Psoas muscle (tissue), 8 donors: ENCODE data around the gene CD300A. TPM values are rescaled to one million over a fixed set of nuclear protein-coding genes. Genes with fewer than 3 reads are reported as not detected.

Experiments
- ATAC-seq, 4 donors: fragments of 200-7000 bp; cut with Tn5 transposase; one replicate each; pipeline ENCODE4 v1.9.1; 2020; ENCODE audit warnings: moderate library complexity in 3 of 4, mild to moderate bottlenecking in 2 of 4
- DNase-seq, 2 donors: peaks; one replicate each; pipeline ENCODE4 v3.0.0-alpha.2; 2020
- H3K27ac ChIP-seq: fragments of 200-600 bp; one replicate; pipeline ENCODE4 v1.8.0; 2022
- H3K27me3 ChIP-seq, 3 donors: fragments of 200-600 bp in 1 of 3; one replicate each; pipeline versions ENCODE4 v1.6.1 to v1.8.0; 2013 to 2022; ENCODE audit warnings: low read length in 2 of 3, mild to moderate bottlenecking in 2 of 3, moderate library complexity in 1 of 3; ENCODE audit not compliant: insufficient read depth in 3 of 3
- H3K36me3 ChIP-seq, 2 donors: fragments of 200-600 bp in 1 of 2; one replicate each; pipeline versions ENCODE4 v1.6.1 to v1.8.0; 2013 to 2022; ENCODE audit warnings: low read depth in 1 of 2, mild to moderate bottlenecking in 1 of 2, moderate library complexity in 1 of 2; ENCODE audit not compliant: insufficient read depth in 1 of 2
- H3K4me1 ChIP-seq: fragments of 200-600 bp; one replicate; pipeline ENCODE4 v1.8.0; 2022
- H3K4me3 ChIP-seq: fragments of 200-600 bp; one replicate; pipeline ENCODE4 v1.8.0; 2022; ENCODE audit warnings: mild to moderate bottlenecking
- H3K9me3 ChIP-seq: fragments of 200-600 bp; one replicate; pipeline ENCODE4 v1.8.0; 2022
- CTCF ChIP-seq: fragments of 200-600 bp; IDR thresholded peaks from one replicate; pipeline ENCODE4 v1.8.0; 2022; ENCODE audit warnings: antibody characterized with exemption
- WGBS, 3 donors: extraction: QIAGEN DNeasy Blood & Tissue Kit; methylation state at CpG; one replicate each; pipeline versions ENCODE4 v1.1.6 to v1.1.7; 2013; 5-methylcytosine and 5-hydroxymethylcytosine counted together
- intact Hi-C, 2 donors: fragments of 100-400 bp; cut with DNase I; formaldehyde crosslinking; loops; one replicate each; pipeline versions ENCODE4 v1.11.0 to v1.14.2; 2022
- polyA plus RNA-seq, 3 donors: library from polyadenylated mRNA; stranded (reverse); fragments of 200-250 nt; gene quantifications; one replicate each; pipeline ENCODE4 v1.2.3, GENCODE V29; 2013
- total RNA-seq, 4 donors: library from RNA; stranded (reverse); fragmentation: NEBNext Ultra II Directional in 2 of 4; extraction: Animal tissue kit (Norgen Biotek cat#: 25700) in 2 of 4; gene quantifications; one replicate each; pipeline versions ENCODE4 v1.2.1 to v1.2.4, GENCODE V29; 2021 to 2023
- donor health status: healthy with polysubstance abuse.
- donor health status: DM: no; HTN: no; CAD: no; lungs with moderate emphysema.
- donor health status: Bipolar disorder and iron deficiency.
- donor health status: healthy.
- donor health status: DM: yes; HTN: yes; CAD: no.
- donor health status: DM: no; HTN: no; CAD: no.
- donor health status: DM: no; HTN: no; CAD: no.
- donor health status: DM: yes; HTN: yes; CAD: no.

Gene CD300A
- total and polyA plus RNA-seq, 7 donors = 0.29 to 2.4 (median 0.69) TPM

GRCh38 chr17:74526681-74527080 is 60.2 kb downstream of the CD300A start:
- no peak for TF ChIP-seq CTCF
- peaks cover 0 to 2% (median 0%) of the 10 kb centered on the region in 3 donors for H3K27me3 ChIP-seq
- no peak overlapping the region for H3K4me3 ChIP-seq
- H3K27ac ChIP-seq = no peak overlapping the region
- H3K4me1 ChIP-seq = no peaks in the 10 kb centered on the region
- 56 to 63% (median 61%) methylated on average over 3 of the region's 3 CpGs for WGBS, 3 donors
- intact Hi-C loops = no loop called here
- no peaks in the 10 kb centered on the region for H3K36me3 ChIP-seq
- peaks cover 3% of the 10 kb centered on the region for H3K9me3 ChIP-seq
- no peak for DNase-seq
- no peak for ATAC-seq

GRCh38 chr17:74527081-74527480 is 60.6 kb downstream of the CD300A start:
- DNase-seq (no peak), ATAC-seq (no peak)
- no peaks in the 10 kb centered on the region for H3K4me1 ChIP-seq
- H3K27ac ChIP-seq = no peak overlapping the region
- intact Hi-C loops = no loop called here
- H3K36me3 ChIP-seq = no peaks in the 10 kb centered on the region
- 87 to 89% (median 87%) methylated on average over 5 of the region's 5 CpGs for WGBS, 3 donors
- H3K4me3 ChIP-seq = no peak overlapping the region
- H3K27me3 ChIP-seq = peaks cover 0 to 2% (median 0%) of the 10 kb centered on the region in 3 donors
- peaks cover 3% of the 10 kb centered on the region for H3K9me3 ChIP-seq
- TF ChIP-seq CTCF = no peak

- Histone ChIP-seq H3K27ac (no peak overlapping the region), H3K27me3 (peaks cover 0 to 2% (median 0%) of the 10 kb centered on the region in 3 donors), H3K9me3 (peaks cover 3% of the 10 kb centered on the region), H3K4me1 (no peaks in the 10 kb centered on the region), H3K36me3 (no peaks in the 10 kb centered on the region), H3K4me3 (no peak overlapping the region)
- intact Hi-C loops = no loop called here
- 84% methylated on average over 8 of the region's 8 CpGs for WGBS, 3 donors
- no peak for TF ChIP-seq CTCF
- DNase-seq (no peak), ATAC-seq (no peak)
These were observed 61.3 kb downstream of the CD300A start for GRCh38 chr17:74527756-74528155.

GRCh38 chr17:74528491-74529199 is 62.2 kb downstream of the CD300A start:
- H3K36me3 ChIP-seq = no peaks in the 10 kb centered on the region
- no peak for TF ChIP-seq CTCF
- intact Hi-C loops = no loop called here
- 74 to 84% (median 81%) methylated on average over 8 of the region's 8 CpGs for WGBS, 3 donors
- H3K27ac ChIP-seq = no peak overlapping the region
- ATAC-seq (peak in 1 of 4 donors; percentile 28), DNase-seq (peak in 1 of 2 donors; percentile 25)
- H3K4me3 ChIP-seq = no peak overlapping the region
- no peaks in the 10 kb centered on the region for H3K9me3 ChIP-seq
- H3K4me1 ChIP-seq = no peaks in the 10 kb centered on the region
- H3K27me3 ChIP-seq = peaks cover 0 to 2% (median 0%) of the 10 kb centered on the region in 3 donors

- Histone ChIP-seq H3K9me3 (no peaks in the 10 kb centered on the region), H3K36me3 (no peaks in the 10 kb centered on the region), H3K27me3 (peaks cover 0 to 2% (median 0%) of the 10 kb centered on the region in 3 donors), H3K27ac (no peak overlapping the region), H3K4me3 (no peak overlapping the region), H3K4me1 (no peaks in the 10 kb centered on the region)
- intact Hi-C loops = no loop called here
- no peak for TF ChIP-seq CTCF
- DNase-seq (peak in 1 of 2 donors; percentile 26), ATAC-seq (no peak)
- WGBS, 3 donors = 82 to 90% (median 84%) methylated on average over 5 of the region's 5 CpGs
These were observed 62.8 kb downstream of the CD300A start for GRCh38 chr17:74529243-74529642.
